ENCODE measurements around the gene CELA3B.
"Not testable (repeated sequence)": the region's sequence is repeated elsewhere in the genome, so short reads cannot be mapped to it uniquely, and the experiment has no call there.

Gene CELA3B, protein sequence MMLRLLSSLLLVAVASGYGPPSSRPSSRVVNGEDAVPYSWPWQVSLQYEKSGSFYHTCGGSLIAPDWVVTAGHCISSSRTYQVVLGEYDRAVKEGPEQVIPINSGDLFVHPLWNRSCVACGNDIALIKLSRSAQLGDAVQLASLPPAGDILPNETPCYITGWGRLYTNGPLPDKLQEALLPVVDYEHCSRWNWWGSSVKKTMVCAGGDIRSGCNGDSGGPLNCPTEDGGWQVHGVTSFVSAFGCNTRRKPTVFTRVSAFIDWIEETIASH

DNA sequence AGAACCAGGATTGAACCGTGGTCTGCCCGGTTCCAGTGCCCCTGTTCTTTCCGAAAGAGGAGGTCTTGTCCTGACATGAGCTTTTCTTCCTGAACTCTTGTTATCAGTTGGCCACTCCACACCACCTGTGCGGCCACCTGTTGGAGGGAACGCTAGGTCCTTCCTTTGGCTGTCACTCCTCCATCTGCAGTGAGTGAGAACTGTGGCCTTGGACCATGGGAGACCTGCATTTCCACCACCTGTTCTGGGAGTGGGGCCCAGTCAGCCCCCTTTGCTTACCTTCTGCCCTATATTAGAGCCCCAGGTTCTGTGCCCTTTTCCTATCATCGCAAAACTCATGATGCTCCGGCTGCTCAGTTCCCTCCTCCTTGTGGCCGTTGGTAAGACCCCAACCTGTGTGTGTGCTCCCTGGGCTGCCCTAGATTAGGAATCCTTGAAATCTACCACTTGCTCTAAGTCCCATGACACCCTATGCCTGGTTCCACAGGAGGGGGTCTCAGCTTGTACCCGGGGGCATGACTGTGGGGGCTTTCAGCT lies at the start of gene CELA3B:
Gene CELA3B, plus strand, starts transcription at position 320 of the 537 bp plus-strand sequence. Its CDS starts 18 bp downstream, at position 338.
- DNase-seq (ENCODE audit: extremely low spot score, insufficient read length, low read depth); FAIRE-seq: not testable (repeated sequence)

DNA sequence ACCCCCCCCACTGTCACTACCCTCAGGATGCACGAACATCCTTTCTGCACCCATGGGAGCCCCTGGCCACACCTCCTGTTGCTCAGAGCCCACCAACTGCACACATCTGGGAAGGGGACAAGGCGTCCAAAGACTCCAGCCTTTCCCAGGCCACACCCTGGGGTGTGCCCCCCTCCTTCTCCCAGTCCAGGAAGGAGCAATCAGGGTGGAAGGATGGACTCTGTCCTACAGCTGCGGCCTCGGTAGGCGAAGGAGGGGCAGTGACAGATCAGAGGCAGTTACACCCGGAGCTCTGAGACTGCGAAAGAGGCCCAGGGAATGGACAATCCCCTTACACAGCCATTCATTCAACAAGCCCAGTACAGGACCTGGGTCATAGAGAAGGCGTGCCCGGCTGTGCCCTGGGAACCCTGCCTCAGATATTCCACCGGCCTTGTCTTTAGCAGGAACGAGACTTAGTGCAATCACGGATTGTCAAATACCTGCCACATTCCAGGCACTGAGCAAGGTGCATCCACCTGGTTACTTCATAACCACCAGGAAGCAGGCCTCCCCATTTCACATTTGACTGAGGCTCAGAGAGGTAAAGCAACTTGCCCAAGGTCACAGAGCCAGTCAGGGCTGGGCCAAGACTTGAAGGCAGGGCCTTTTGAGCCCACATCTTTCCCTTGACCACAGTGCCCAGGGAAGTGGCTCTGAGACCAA lies 49.1 kb upstream of the CELA3B start:
- FAIRE-seq: no peak
- no peak for DNase-seq (ENCODE audit: extremely low spot score, insufficient read length, low read depth)

DNA sequence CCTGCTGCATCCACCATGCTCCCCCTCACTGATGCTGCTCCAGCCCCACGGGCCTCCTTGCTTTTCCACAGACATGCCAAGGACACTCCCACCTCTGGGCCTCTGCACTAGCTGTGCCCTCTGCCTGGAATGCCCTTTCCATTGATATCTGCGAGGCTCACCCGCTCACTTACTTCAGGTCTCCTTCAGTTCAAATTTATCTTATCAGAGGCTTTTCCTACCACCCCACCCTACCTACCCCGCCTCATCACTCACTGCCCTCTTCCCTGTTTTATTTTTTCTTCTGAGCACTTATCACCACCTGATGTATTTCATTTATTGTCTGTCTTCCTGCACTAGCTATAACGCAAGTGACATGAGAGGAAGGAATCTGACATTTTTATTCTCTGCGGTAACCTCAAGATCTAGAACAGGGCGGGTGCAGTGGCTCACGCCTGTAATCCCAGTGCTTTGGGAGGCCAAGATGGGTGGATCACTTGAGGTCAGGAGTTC lies 46.7 kb upstream of the CELA3B start:
- DNase-seq (ENCODE audit: extremely low spot score, insufficient read length, low read depth) (no peak), FAIRE-seq (no peak)

DNA sequence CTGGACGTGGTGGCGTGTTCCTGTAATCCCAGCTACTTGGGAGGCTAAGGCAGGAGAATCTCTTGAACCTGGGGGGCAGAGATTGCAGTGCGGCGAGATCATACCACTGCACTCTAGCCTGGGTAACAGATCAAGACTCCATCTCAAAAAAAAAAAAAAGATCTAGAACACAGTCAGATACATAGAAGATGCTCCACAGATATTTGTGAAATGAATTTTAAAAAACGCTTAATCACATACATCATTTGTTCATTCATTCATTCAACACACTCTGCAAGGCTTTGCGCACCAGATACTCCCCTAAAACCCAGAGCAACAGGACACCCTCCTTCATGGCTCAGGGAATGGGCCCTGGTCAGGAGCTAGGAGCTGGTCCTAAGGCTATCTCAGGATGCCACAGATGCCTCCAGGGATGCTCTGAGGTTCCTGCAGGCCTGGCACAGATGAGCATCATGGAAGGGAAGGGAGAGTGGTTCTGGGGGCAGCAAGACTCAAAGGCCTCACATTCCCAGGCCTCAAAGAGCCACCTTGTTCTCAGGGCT lies 46.1 kb upstream of the CELA3B start:
- no peak for FAIRE-seq
- DNase-seq (ENCODE audit: extremely low spot score, insufficient read length, low read depth): no peak

DNA sequence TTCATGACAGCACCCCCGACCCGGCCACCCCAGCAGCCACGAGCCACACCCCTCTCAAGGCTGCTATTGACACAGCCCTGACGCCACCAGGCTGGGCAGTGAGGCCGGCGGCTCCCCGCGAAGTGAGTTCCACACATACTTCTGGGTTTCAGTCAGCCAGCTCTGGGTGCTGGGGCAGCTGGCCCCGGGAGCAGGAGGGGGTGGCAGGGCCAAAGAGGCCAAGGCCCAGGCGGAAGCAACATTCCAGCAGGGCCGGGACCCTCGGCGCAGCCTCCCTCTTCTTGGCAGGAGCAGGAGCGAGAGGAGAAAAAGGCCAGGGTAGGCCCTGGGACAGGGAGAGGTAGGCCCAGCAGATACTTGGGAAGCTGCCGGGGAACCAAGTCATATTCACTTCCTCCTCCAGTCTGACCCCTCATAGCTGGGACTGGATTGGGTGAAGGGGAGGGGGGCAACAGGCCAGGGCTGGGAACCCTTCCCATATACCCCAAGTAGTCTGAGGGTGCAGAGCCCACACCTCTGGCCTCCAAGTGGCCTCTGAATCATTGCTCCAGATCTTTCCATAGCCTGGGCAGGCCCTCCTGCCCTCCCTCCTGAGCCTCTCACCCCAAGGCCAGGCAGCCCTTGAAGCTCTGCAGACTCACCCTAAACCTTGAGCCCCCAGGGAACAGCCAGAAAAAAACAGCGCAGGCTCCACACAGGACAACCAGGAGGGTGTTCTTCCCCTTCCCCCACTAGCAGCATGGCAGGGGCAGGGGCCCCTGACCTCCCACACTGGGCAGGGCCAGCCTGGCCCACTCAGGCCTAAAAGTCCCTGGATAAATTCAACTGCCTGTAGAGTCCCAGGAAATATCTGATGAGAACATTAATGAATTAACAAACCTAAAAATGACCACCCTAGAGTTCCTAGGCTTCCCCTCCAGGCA lies 45.4 kb upstream of the CELA3B start:
- FAIRE-seq (no peak), DNase-seq (ENCODE audit: extremely low spot score, insufficient read length, low read depth) (no peak)

DNA sequence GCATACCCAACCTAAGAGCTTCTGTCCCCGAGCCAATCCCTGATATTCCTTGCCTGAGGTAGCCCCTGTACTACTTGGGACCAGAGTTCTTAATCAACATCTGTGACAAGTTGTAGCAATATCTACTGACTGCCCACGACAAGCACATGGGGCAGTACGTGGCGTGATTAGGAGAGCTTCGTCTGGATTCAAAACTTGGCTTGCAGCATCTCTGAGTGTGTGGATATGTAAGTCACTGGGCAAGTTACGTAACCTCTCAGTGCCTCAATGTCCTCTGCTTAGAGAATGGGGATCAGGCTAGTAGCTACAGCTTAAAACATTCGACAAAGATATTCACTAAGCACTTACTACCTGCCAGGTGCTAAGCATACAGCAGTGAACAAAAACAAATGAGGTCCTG lies 44.7 kb upstream of the CELA3B start:
- DNase-seq (ENCODE audit: extremely low spot score, insufficient read length, low read depth) (no peak), FAIRE-seq (no peak)

DNA sequence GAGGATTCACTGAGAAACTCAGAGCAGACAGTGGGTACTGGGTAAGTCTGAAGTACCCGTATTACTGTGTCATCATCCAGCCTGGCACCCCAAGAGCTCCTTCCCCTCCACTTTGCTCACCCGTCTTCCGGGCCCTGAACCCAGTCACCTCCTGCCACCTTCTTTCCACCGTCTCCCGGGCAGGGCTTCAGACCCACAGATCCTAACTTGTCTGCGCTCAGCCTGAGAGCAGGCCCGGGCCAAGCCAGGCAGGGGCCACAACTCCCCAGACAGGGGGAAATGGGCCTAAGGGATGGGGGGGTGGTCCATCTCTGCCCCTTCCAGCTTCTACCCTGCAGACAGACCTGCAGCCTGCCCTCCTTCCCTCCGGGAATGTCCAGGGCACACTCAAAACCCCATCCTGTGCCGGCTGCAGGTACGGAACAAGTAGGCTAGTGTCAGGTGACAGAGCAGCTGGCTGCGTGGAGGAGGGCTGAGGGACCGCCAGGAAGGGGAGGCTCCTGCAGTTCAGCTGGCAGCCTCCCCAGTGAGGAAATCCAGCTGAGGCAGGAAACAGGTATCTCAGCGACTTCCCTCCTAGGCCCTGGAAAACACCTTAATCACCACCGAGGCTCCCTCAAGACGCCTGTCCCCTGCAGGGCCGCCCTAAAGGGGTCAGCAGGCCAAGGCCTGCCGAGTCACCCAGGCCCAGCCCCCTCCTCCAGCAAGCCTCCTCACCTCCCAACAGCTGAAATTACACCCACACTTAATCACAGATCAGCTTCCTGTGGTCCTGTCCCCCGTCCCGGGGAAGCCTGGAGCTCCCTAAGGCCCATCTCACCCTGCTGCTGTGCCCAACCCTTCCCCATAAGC lies 43.2 kb upstream of the CELA3B start:
- FAIRE-seq (no peak), DNase-seq (ENCODE audit: extremely low spot score, insufficient read length, low read depth) (no peak)

DNA sequence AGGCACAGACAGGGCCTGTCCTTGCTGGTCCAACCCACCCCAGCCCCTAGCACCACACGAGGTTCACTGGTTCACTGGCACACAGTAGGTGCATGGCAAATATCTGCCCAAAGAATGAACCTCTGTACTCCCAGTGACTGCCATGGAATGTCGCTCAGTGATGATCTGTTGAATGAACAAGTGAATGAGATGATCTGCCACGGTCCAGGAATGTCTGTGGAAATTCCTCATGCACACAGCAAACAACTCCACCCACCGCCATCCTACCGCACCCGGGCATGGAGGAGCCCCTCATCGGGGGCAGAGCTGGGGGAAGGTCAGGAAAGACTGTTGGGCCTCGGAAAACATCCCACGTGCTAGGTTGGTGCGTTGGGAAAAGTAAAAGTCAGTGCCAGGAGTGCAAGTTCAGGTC lies 41.4 kb upstream of the CELA3B start:
- FAIRE-seq: no peak

DNA sequence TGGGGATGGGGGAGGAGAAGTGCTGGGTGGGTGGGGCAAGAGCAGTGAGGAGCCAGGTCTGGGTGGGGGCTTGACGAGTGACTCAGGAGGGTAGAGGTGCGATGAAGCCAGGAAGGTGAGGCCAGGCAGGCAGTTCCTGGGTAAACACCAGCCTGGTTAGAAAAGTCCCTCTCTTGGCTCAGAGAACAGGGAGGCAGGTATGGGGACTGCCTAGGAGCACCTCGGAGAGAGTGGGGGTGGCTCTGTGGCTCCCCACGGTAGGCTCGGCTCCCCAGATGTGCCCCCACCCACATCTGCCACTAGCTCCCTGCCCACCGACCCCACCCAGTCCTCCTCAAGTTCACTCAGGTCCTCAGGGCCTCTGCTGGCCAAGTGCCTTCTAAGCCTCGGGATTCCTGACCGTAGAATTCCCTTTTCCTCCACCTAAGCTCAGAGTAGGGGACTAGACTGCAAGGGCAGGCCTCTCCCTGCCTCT lies 40.9 kb upstream of the CELA3B start:
- no peak for DNase-seq (ENCODE audit: extremely low spot score, insufficient read length, low read depth)

More for the DNA sequence above, 41.4 kb upstream of the CELA3B start:
- DNase-seq (ENCODE audit: extremely low spot score, insufficient read length, low read depth): no peak

DNA sequence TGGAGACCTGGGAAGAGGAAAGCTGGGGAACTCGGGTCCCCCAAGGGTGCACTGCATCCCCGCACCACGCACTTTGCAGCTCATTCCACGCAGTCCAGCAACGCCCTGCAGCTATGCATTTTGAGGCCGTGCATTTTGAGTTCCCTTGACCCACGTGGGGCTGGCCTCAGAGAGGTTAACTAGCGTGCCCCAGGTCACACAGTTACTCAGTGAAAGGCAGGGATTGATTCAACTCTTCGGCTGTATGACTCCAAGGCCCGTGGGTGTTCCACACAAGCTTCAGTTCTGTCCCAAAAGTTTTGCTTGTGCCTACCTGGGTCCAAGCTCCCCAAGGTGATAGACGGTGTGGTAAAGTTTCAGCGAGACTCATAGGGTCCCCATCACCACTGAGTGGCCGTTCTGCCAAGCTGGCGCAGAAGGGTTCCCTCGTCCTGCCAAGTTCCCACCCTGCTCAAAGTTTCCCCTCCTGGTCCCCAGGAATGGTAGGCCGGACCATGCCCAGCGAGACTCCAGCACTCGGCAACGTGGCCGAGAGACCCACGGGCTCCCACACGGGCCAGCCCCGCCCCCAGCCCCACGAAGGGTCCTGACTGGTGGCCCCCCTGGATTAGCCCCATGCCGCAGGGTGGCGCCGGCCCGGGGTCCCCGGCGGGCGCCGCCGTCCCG lies 40.3 kb upstream of the CELA3B start:
- no peak for DNase-seq (ENCODE audit: extremely low spot score, insufficient read length, low read depth)
- FAIRE-seq: no peak

More for the DNA sequence above, 40.9 kb upstream of the CELA3B start:
- FAIRE-seq: no peak

DNA sequence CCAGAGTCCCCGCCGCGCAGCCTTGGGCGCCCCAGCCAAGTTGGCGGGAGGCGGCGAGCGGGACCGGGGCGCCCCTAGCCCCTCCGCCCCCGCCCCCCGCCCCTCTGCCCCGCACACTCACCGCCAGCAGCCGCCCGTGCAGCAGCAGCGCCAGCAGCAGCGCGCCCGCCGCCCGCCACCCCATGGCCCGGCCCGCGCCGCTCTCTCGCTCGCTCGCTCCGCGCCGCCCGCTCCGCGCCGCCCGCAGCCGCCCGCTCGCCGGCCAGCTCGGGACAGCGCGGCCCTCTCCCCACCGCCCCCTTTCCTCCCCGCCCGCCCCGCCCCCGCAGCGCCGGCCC lies 39.8 kb upstream of the CELA3B start, which contains the start of gene HSPG2:
Gene HSPG2, minus strand, starts transcription at position 277 of the 338 bp plus-strand sequence. Its CDS starts 93 bp downstream, at position 184.
- FAIRE-seq (no peak), DNase-seq (ENCODE audit: extremely low spot score, insufficient read length, low read depth) (no peak)

DNA sequence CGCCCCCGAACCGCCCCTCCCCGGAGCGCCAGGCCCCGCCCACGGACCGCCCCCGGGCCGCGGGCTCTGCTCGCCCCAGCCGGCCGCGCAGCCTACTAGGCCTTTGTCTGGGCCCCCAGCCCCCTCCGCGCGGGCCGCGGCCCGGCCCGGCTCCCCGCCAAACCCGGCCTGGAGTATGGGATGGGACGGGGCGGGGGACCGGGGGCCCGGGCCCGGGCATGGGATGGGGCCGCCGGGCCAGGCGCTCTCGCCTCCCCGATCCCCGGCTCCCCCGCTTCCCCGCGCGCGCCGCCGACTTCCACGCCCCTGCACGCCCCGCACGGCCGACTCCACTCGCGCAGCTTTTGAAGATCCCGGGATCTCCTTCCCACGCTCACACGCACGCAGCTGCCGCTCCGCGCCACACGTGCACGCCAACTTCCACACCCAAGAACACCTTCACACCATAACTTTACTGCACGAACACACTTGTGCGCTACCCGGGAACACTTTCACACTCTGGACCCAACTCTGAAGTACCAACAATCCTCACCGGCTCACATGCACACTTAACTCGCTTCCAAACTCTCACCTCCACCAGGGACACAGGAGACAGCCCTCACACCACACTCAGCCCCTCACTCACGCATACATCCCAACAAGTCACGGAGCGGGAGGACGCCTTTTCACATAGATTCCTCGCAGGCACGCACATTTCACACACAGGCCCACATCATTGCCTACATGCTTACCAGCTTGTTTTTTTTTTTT lies 39.3 kb upstream of the CELA3B start:
- peak; percentile 77 for DNase-seq (ENCODE audit: extremely low spot score, insufficient read length, low read depth)
- FAIRE-seq: no peak

DNA sequence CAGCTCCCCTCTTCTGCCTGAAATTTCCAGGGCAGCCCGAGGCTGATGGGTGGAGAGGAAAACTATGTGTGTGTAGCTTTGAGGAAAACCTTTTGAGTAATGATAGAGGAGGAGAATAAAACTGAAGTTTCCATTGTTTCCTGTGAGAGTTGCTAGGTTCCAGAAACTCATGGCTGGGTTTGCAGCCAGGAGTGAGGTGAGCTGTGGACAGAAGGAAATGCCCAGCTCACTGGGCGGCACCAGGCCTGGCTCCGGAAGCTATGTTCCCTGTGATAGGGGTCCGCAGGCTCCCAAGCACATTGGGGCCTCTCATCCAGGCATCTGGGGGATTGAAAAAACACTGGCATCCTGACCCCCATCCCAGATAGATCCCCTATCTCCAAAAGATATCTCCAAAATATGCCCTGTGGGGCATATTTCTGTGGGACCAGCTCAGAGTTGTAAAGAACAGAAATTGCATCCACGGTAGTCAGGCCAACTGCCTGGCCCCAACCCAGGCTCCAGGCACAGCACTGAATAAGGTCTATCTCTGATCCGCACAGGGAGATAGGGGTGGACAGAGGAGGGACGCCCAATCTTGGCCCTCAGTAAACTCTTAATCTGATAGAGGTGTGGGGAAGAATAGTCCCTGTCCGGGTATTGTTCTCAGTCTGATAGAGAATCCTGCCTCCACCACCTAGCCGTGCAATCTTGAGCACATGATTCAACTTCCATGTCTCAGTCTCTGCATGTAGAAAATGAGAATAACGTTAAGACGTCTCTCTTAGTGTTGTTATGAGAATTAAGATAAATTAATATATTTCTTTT lies 37.9 kb upstream of the CELA3B start:
- FAIRE-seq (no peak), DNase-seq (ENCODE audit: extremely low spot score, insufficient read length, low read depth) (no peak)

DNA sequence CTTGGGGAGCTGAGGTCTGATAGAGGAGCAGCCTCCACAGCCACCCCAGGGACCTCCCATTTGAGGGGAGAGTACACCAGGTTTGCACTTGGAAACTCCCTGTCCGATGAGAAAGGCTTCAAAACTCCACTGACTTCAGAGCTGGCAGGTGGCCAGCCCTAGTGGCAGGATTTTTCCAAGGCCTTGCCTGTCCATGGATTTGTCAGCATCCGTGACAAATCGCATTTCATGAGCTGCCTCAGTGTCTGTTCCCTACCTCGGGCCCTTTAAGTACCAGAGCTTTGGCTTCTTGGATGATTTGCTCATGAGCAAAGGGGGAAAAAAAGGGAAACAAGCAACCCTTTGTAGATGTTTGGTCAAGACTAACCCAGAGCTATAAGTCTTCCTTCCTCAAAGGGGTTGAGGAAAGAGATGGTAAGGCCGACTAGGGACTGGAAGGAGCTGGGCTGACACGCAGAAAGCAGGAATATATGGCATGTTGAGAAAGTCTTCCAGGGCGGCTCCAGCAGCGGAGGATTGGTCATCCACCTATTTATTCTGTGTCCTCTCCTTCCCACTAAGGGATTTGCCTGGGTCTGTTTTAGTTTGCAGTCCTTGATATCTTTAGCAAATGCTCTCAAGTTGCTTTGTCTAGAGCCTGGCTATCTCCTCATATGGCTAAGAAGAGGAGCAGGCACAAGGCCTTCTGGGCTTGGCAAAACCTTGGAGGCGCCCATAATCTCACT lies 37.0 kb upstream of the CELA3B start:
- DNase-seq (ENCODE audit: extremely low spot score, insufficient read length, low read depth): no peak
- no peak for FAIRE-seq

DNA sequence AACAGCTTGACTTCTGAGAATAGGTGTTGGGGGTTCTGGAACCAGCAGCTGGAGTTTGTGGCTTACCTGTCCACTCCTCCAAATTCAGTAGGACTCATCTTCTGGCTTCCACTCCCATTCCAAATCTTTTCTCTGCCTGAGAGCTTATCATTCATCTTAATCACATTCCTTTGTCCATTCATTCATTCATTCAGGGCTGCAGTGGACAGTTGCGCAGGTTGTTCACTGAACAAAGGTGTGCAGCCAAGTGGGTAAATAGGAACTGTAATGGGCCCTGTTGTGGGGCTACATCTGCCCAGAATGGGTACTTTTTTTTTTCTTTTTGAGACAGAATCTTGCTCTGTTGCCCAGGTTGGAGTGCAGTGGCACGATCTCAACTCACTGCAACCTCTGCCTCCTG lies 36.3 kb upstream of the CELA3B start:
- no peak for DNase-seq (ENCODE audit: extremely low spot score, insufficient read length, low read depth)
- no peak for FAIRE-seq

DNA sequence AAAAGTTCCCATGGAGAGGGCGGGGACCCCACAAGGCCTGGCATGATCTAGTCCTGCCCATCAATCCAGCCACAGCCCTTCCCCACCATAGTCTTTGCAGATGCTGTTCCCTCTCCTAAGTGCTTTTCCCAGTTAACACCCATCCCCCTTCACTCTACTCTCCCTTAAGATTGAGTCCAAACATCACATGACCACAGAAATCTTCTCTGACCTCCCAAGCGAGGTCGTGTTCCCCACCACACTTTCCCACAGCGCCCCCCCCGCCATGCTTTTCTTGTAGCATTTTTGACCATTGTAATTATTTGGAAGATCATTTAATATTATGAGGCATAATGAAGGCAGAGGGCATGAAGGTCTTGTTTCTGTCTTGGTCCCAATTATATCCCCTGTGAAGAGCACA lies 35.5 kb upstream of the CELA3B start:
- DNase-seq (ENCODE audit: extremely low spot score, insufficient read length, low read depth): no peak
- no peak for FAIRE-seq
